SJSA1 (cell line): ENCODE data around the gene PLXND1. TPM values are rescaled to one million over a fixed set of nuclear protein-coding genes. Genes with fewer than 3 reads are reported as not detected.

Experiments
- DNase-seq, 2 experiments: peaks; one replicate each; pipeline ENCODE4 v3.0.0-alpha.2; 2015 to 2020; ENCODE audit warnings: low spot score in 2 of 2, low read depth in 1 of 2
- H3K27ac ChIP-seq: fragments of 250-450 bp; sonication (Bioruptor Pico); 2 replicates; pipeline ENCODE4 v1.5.1; 2020; ENCODE audit warnings: mild to moderate bottlenecking, moderate library complexity
- H3K27me3 ChIP-seq: fragments of 250-450 bp; sonication (Bioruptor Pico); replicated peaks from 2 replicates; pipeline ENCODE4 v1.5.1; 2020; ENCODE audit warnings: mild to moderate bottlenecking, moderate library complexity
- H3K36me3 ChIP-seq: fragments of 250-450 bp; sonication (Bioruptor Pico); 2 replicates; pipeline ENCODE4 v1.5.1; 2020; ENCODE audit warnings: mild to moderate bottlenecking
- H3K4me1 ChIP-seq: fragments of 250-450 bp; sonication (Bioruptor Pico); replicated peaks from 2 replicates; pipeline ENCODE4 v1.6.1; 2021; ENCODE audit warnings: mild to moderate bottlenecking
- H3K4me3 ChIP-seq: fragments of 250-450 bp; sonication (Bioruptor Pico); 2 replicates; pipeline ENCODE4 v1.5.1; 2020; ENCODE audit warnings: mild to moderate bottlenecking
- H3K9me3 ChIP-seq: fragments of 250-450 bp; sonication (Bioruptor Pico); replicated peaks from 2 replicates; pipeline ENCODE4 v1.5.1; 2020; ENCODE audit warnings: mild to moderate bottlenecking
- total RNA-seq: library from RNA; depleted of rRNA; stranded (reverse); fragments of >200 nt; shearing (Covaris generic); gene quantifications from 2 replicates; pipeline ENCODE4 v1.2.3, GENCODE V29; 2014

PLXND1 gene
- total RNA-seq, 1 experiment from 2014 or later, result 80.1 TPM

DNA sequence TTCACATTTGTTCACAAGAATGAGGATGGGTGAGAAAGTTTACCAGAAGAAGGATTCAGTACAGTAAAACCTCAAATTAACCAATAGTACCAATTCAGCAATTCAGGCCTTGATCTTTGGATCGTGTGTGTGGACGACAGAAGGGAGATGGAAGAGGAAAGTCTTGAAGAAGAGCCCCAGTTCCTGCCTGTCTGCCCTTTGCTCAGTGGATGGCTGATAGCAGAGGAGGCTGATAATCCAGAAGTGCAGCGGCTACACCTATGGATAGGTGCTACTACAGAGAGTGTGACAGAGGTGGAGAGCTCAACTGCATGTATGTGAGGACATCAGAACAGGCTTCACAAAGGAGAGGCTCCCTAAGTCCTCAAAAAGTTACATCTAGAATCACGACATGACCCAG lies 29.2 kb upstream of the PLXND1 start:
- Histone ChIP-seq H3K4me3 (no peak overlapping the region), H3K36me3 (no peaks in the 10 kb centered on the region), H3K27ac (no peak overlapping the region), H3K27me3 (no peaks in the 10 kb centered on the region), H3K4me1 (peaks cover 13% of the 10 kb centered on the region), H3K9me3 (peaks cover 7% of the 10 kb centered on the region)
- no peak for DNase-seq

GRCh38 chr3:129633751-129634481 lies 27.4 kb upstream of the PLXND1 start:
- peaks cover 13% of the 10 kb centered on the region for H3K4me1 ChIP-seq
- no peak overlapping the region for H3K27ac ChIP-seq
- no peaks in the 10 kb centered on the region for H3K27me3 ChIP-seq
- DNase-seq, result no peak
- H3K36me3 ChIP-seq, result no peaks in the 10 kb centered on the region
- peaks cover 7% of the 10 kb centered on the region for H3K9me3 ChIP-seq
- H3K4me3 ChIP-seq, result no peak overlapping the region

- DNase-seq, result no peak
- H3K9me3 ChIP-seq, result peaks cover 7% of the 10 kb centered on the region
- no peaks in the 10 kb centered on the region for H3K27me3 ChIP-seq
- no peak overlapping the region for H3K4me3 ChIP-seq
- peaks cover 21% of the 10 kb centered on the region for H3K4me1 ChIP-seq
- no peaks in the 10 kb centered on the region for H3K36me3 ChIP-seq
- no peak overlapping the region for H3K27ac ChIP-seq
Observed at GRCh38 chr3:129632977-129633376, 26.5 kb upstream of the PLXND1 start.

GRCh38 chr3:129632556-129632955 lies 26.1 kb upstream of the PLXND1 start:
- no peak overlapping the region for H3K27ac ChIP-seq
- peaks cover 25% of the 10 kb centered on the region for H3K4me1 ChIP-seq
- H3K9me3 ChIP-seq, result peaks cover 7% of the 10 kb centered on the region
- H3K36me3 ChIP-seq, result no peaks in the 10 kb centered on the region
- no peaks in the 10 kb centered on the region for H3K27me3 ChIP-seq
- DNase-seq, result no peak
- no peak overlapping the region for H3K4me3 ChIP-seq

- Histone ChIP-seq H3K27me3 (no peaks in the 10 kb centered on the region), H3K9me3 (peaks cover 7% of the 10 kb centered on the region), H3K27ac (no peak overlapping the region), H3K4me3 (no peak overlapping the region), H3K36me3 (no peaks in the 10 kb centered on the region), H3K4me1 (peaks cover 30% of the 10 kb centered on the region)
- no peak for DNase-seq
Observed at GRCh38 chr3:129632056-129632455, 25.6 kb upstream of the PLXND1 start.

DNA sequence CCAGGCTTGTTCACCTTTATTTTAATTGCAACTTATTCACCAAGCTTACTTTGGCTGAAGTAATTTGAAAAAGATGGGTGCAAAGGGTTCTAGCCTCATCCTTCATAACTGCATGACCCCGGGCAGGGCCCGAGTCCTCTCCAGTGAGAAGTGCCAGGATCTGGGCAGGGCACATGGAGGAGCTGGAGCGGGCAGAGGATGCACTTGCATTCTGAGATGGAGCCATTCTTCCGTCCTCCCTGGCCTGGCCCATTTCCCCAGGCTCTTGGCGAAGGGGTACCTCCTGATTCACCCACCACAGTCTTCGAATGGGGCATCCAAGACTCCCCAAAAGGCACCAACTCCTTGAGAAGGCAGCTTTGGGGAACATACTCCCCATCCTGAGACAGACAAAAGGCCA lies 22.5 kb upstream of the PLXND1 start:
- no peaks in the 10 kb centered on the region for H3K9me3 ChIP-seq
- H3K27ac ChIP-seq, result no peak overlapping the region
- H3K27me3 ChIP-seq, result no peaks in the 10 kb centered on the region
- no peaks in the 10 kb centered on the region for H3K36me3 ChIP-seq
- peaks cover 54% of the 10 kb centered on the region for H3K4me1 ChIP-seq
- DNase-seq, result no peak
- no peak overlapping the region for H3K4me3 ChIP-seq

DNA sequence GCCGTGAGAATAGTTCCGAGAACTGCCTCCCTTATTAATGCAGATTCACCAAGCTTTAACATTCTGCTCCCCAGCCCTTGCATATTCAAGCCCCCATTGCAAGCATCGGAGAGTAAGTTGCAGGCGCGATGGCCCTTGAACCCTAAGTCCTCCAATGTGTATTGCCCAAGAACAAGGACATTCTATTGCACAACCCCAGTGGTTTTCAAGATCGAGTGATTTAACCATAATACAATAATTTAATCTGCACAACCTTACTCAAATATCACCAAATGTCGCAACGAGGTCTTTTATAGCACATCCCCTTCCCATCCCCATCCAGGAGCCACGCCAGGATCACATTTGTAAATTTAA lies 21.7 kb upstream of the PLXND1 start:
- no peak for DNase-seq

GRCh38 chr3:129627350-129628168 lies 21.1 kb upstream of the PLXND1 start:
- no peaks in the 10 kb centered on the region for H3K27me3 ChIP-seq
- no peaks in the 10 kb centered on the region for H3K9me3 ChIP-seq
- H3K4me1 ChIP-seq, result peaks cover 44% of the 10 kb centered on the region
- H3K4me3 ChIP-seq, result peak overlapping the region; percentile 41
- no peaks in the 10 kb centered on the region for H3K36me3 ChIP-seq
- peak; percentile 67 to 73 for DNase-seq
- peak overlapping the region; percentile 88 for H3K27ac ChIP-seq

More for the DNA sequence above, 21.7 kb upstream of the PLXND1 start:
- Histone ChIP-seq H3K4me1 (peaks cover 49% of the 10 kb centered on the region), H3K4me3 (peak overlapping the region; percentile 41; the same call in 1 of the 2 replicates), H3K27me3 (no peaks in the 10 kb centered on the region), H3K27ac (no peak overlapping the region), H3K9me3 (no peaks in the 10 kb centered on the region), H3K36me3 (no peaks in the 10 kb centered on the region)

DNA sequence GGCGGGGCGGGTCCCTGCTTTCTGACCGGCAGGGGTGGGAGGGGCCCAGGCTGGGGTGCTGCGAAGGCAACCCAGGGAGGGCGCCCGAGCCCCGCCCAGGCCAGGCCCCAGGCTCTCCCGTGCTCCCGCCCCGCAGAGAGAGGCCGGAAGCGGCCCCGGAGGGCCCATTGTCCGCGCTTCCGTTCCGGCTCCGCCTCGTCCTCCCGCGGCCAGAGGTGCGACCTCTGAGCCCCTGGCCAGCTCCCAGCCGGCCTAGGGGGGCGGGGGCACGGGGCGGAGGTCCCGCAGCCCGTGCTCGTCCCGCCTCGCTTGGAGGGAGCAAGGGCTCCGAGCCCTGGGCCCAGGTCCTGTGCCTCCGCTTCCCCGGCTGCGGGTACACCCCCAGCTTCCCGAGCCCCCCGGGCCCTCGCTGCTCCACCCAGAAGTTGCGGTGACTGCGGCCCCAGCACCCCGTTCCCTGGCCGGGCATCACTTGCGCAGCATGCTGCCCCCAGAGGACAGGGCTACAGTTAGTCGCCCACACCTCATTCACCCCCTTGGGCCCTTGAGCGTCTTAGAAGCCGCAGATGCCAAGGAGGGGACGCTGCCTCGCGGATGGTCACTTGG lies 20.4 kb upstream of the PLXND1 start:
- DNase-seq, result peak; percentile 89 to 95
- H3K27ac ChIP-seq, result peak overlapping the region; percentile 88
- H3K27me3 ChIP-seq, result no peaks in the 10 kb centered on the region
- peak overlapping the region; percentile 41 for H3K4me3 ChIP-seq
- H3K4me1 ChIP-seq, result peaks cover 41% of the 10 kb centered on the region
- H3K36me3 ChIP-seq, result no peaks in the 10 kb centered on the region
- H3K9me3 ChIP-seq, result no peaks in the 10 kb centered on the region

DNA sequence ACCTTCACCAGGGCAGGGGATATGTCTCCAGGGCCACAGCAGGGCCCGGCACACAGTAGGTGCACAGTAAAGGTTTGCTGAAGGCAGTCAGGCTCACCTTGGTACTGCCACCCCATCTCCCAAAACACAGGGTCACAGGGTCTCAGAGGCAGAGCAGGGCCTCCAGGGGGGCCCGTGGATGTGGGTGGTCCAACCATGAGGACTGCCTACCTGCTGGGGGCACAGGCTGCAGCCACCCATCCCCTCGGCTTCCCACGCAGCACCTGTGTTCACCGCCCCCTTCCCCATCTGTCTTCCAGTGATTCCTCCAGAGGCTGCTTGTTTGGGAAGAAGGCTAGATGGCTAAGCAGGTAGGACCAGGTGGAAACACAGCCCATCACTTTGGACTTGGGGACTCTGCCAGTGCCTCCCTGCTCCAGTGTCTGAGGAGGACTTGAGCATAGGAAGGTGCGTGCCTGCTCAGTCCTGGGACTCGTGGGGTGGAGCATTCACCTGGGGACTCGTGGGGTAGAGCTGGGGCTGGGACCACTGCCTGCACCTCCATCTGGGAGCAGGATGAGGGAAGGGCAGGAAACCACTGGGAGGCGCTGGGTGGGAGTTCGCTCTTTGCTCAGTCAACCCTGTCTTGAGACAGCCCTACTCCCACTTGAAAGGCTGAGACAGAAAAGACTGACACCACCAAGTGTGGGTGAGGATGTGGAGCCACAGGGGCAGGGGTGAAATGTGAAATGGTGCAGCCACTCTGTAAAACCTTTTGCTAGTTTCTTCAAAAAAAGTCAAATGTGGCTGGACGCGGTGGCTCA lies 18.8 kb upstream of the PLXND1 start:
- peaks cover 41% of the 10 kb centered on the region for H3K4me1 ChIP-seq
- DNase-seq, result peak; percentile 30 to 40
- H3K36me3 ChIP-seq, result no peaks in the 10 kb centered on the region
- peak overlapping the region; percentile 88 for H3K27ac ChIP-seq
- no peaks in the 10 kb centered on the region for H3K9me3 ChIP-seq
- no peak overlapping the region for H3K4me3 ChIP-seq
- H3K27me3 ChIP-seq, result no peaks in the 10 kb centered on the region

GRCh38 chr3:129624347-129625071 lies 18.0 kb upstream of the PLXND1 start:
- Histone ChIP-seq H3K27me3 (no peaks in the 10 kb centered on the region), H3K27ac (no peak overlapping the region), H3K9me3 (no peaks in the 10 kb centered on the region), H3K36me3 (no peaks in the 10 kb centered on the region), H3K4me3 (no peak overlapping the region), H3K4me1 (peaks cover 43% of the 10 kb centered on the region)
- no peak for DNase-seq

DNA sequence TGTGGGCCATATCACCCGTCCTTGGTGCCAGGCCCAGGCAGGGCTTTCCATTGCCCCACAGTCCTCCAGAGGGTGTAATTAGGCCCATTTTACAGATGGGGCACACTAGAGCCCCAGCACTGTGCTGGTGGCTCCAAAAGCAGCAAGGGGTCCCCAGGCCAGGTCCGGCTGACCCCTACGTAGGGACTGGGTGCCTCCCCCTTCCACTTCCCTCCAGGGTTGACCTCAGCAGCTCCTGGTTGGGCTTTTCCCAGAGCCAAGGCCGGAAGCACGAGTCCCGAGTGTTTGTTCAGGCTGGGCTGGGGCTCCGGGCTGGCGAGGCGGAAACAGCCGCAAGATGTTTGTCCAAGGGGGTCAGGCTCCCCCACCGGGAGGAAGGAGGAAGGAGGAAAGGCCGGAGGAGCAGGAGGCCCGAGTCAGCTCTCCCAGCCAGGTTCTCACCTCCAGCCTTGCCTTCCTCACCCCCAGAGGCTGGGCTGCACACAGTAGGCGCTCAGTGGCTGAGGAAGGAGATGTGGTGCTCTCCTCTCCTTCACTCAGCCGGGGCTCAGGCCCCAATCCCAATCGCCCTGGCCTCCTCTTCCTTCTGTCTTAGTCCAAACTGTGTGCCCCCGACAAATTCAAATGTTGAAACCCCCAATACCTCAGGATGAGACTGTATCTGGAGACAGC lies 17.1 kb upstream of the PLXND1 start:
- DNase-seq, result peak in 1 of 2 experiments; percentile 39
- Histone ChIP-seq H3K4me1 (peaks cover 51% of the 10 kb centered on the region), H3K27ac (no peak overlapping the region)

More for the DNA sequence above, 17.1 kb upstream of the PLXND1 start:
- H3K4me3 ChIP-seq, result no peak overlapping the region
- H3K27me3 ChIP-seq, result no peaks in the 10 kb centered on the region
- H3K36me3 ChIP-seq, result no peaks in the 10 kb centered on the region
- no peaks in the 10 kb centered on the region for H3K9me3 ChIP-seq
